Activated T-cell treated with anti-CD3 and anti-CD28 coated beads, Interleukin-2, amount 50 U/mL, for 4 hours (primary cell): ENCODE results near the gene UAP1L1. TPM values are rescaled to one million over a fixed set of nuclear protein-coding genes. Genes with fewer than 3 reads are reported as not detected.

ENCODE experiments used
- ATAC-seq, 2 donors: fragments of 200-7000 bp; cut with Tn5 transposase; one replicate each; pipeline ENCODE4 v1.10.0; 2021
- DNase-seq: peaks from one replicate; pipeline ENCODE4 v3.0.0-alpha.2; 2020
- H3K27me3 Mint-ChIP-seq: one replicate; pipeline ENCODE4 v1.8.0; 2021; ENCODE audit warnings: low read depth, mixed read lengths
- H3K36me3 Mint-ChIP-seq: one replicate; pipeline ENCODE4 v1.8.0; 2022; ENCODE audit warnings: mixed read lengths; ENCODE audit not compliant: insufficient read depth
- H3K4me1 Mint-ChIP-seq: one replicate; pipeline ENCODE4 v1.8.0; 2021; ENCODE audit warnings: low read depth, mixed read lengths
- H3K4me3 Mint-ChIP-seq: one replicate; pipeline ENCODE4 v1.8.0; 2021; ENCODE audit warnings: mild to moderate bottlenecking, moderate library complexity, mixed read lengths
- H3K9me3 Mint-ChIP-seq: one replicate; pipeline ENCODE4 v1.8.0; 2021; ENCODE audit warnings: mixed read lengths
- total RNA-seq, 3 donors: library from RNA; stranded (reverse); gene quantifications; one replicate each; pipeline ENCODE4 v1.2.1, GENCODE V29; 2021

The UAP1L1 gene
- total RNA-seq, 3 donors from 2014 or later: 5.6 to 8.4 (median 7.8) TPM

- Mint-ChIP-seq H3K9me3 (no peaks in the 10 kb centered on the region), H3K4me3 (peak overlapping the region; percentile 92), H3K27me3 (peaks cover 3% of the 10 kb centered on the region), H3K36me3 (peaks cover 2% of the 10 kb centered on the region), H3K4me1 (peaks cover 27% of the 10 kb centered on the region)
- DNase-seq (no peak), ATAC-seq (no peak)
Measured at GRCh38 chr9:137128158-137128861, 51.0 kb downstream of the UAP1L1 start.

GRCh38 chr9:137128862-137129455 lies 51.6 kb downstream of the UAP1L1 start:
- DNase-seq (no peak), ATAC-seq (peak; percentile 2 to 4)
- Mint-ChIP-seq H3K27me3 (peaks cover 6% of the 10 kb centered on the region), H3K4me3 (peak overlapping the region; percentile 92), H3K4me1 (peaks cover 27% of the 10 kb centered on the region), H3K9me3 (no peaks in the 10 kb centered on the region), H3K36me3 (peaks cover 2% of the 10 kb centered on the region)

GRCh38 chr9:137129456-137130175 lies 52.3 kb downstream of the UAP1L1 start:
- DNase-seq (peak; percentile 84), ATAC-seq (peak; percentile 97 to 98)
- H3K4me1 Mint-ChIP-seq: peaks cover 27% of the 10 kb centered on the region
- peaks cover 13% of the 10 kb centered on the region for H3K27me3 Mint-ChIP-seq
- H3K36me3 Mint-ChIP-seq: peaks cover 2% of the 10 kb centered on the region
- peak overlapping the region; percentile 92 for H3K4me3 Mint-ChIP-seq
- no peaks in the 10 kb centered on the region for H3K9me3 Mint-ChIP-seq

GRCh38 chr9:137130176-137130755 lies 52.9 kb downstream of the UAP1L1 start:
- Mint-ChIP-seq H3K9me3 (no peaks in the 10 kb centered on the region), H3K4me1 (peaks cover 27% of the 10 kb centered on the region), H3K4me3 (peak overlapping the region; percentile 76), H3K27me3 (peaks cover 15% of the 10 kb centered on the region), H3K36me3 (peaks cover 2% of the 10 kb centered on the region)
- DNase-seq (no peak), ATAC-seq (peak; percentile 2)

Other genes starting within 250 kb of the UAP1L1 start
- 1 to 10 TPM; 1.5 to 2.2 (median 1.7) TPM for gene AJM1, start 235.0 kb upstream of the UAP1L1 start, total RNA-seq
- 100 to 1,000 TPM; 112 to 120 (median 119) TPM for gene PHPT1, start 228.1 kb upstream of the UAP1L1 start, total RNA-seq
- 10 to 100 TPM; 10.7 to 13.9 (median 11.0) TPM for gene MAMDC4, start 225.2 kb upstream of the UAP1L1 start, total RNA-seq
- 100 to 1,000 TPM; 330 to 366 (median 351) TPM for gene EDF1, start 211.2 kb upstream of the UAP1L1 start, total RNA-seq
- 10 to 100 TPM; 64.3 to 73.4 (median 68.8) TPM for gene TRAF2, start 191.0 kb upstream of the UAP1L1 start, total RNA-seq
- gene FBXW5, start 132.8 kb upstream of the UAP1L1 start, total RNA-seq: 100 to 1,000 TPM in 1 of 3 donors, 10 to 100 TPM in 2; 84.0 to 112 (median 95.3) TPM
- gene C8G, start 132.3 kb upstream of the UAP1L1 start, total RNA-seq: 1 to 10 TPM in 2 of 3 donors, under 1 TPM in 1; 0.94 to 1.4 (median 1.2) TPM
- gene LCN12, start 125.2 kb upstream of the UAP1L1 start, total RNA-seq: 1 to 10 TPM in 1 of 3 donors, under 1 TPM in 2; 0.49 to 1.2 (median 0.58) TPM
- under 1 TPM in 2 of 3 donors, not detected in 1; 0.30 to 0.51 TPM for gene PTGDS, start 100.0 kb upstream of the UAP1L1 start, total RNA-seq
- gene LCNL1, start 94.5 kb upstream of the UAP1L1 start, total RNA-seq: not detected
- gene PAXX, start 85.1 kb upstream of the UAP1L1 start, total RNA-seq: 100 to 1,000 TPM; 106 to 126 (median 123) TPM
- under 1 TPM in 2 of 3 donors, not detected in 1; 0.18 to 0.54 TPM for gene CLIC3, start 80.9 kb upstream of the UAP1L1 start, total RNA-seq
- gene ABCA2, start 49.3 kb upstream of the UAP1L1 start, total RNA-seq: 10 to 100 TPM in 2 of 3 donors, 1 to 10 TPM in 1; 9.1 to 15.3 (median 14.3) TPM
- gene FUT7, start 45.4 kb upstream of the UAP1L1 start, total RNA-seq: 1 to 10 TPM in 1 of 3 donors, under 1 TPM in 2; 0.74 to 2.4 (median 0.81) TPM
- 10 to 100 TPM; 15.1 to 33.0 (median 23.2) TPM for gene NPDC1, start 31.3 kb upstream of the UAP1L1 start, total RNA-seq
- gene ENTPD2, start 23.5 kb upstream of the UAP1L1 start, total RNA-seq: under 1 TPM in 1 of 3 donors, not detected in 2; 0.34 TPM
- gene SAPCD2, start 7.0 kb upstream of the UAP1L1 start, total RNA-seq: 1 to 10 TPM; 3.6 to 5.5 (median 4.6) TPM
- 10 to 100 TPM; 30.7 to 34.0 (median 33.5) TPM for gene MAN1B1, start 9.5 kb downstream of the UAP1L1 start, total RNA-seq
- gene DPP7, start 37.2 kb downstream of the UAP1L1 start, total RNA-seq: 100 to 1,000 TPM; 352 to 394 (median 392) TPM
- under 1 TPM in 2 of 3 donors, not detected in 1; 0.13 to 0.26 TPM for gene GRIN1, start 61.6 kb downstream of the UAP1L1 start, total RNA-seq
- under 1 TPM in 1 of 3 donors, not detected in 2; 0.18 TPM for gene LRRC26, start 92.5 kb downstream of the UAP1L1 start, total RNA-seq
- gene TMEM210, start 94.5 kb downstream of the UAP1L1 start, total RNA-seq: not detected
- gene ANAPC2, start 111.0 kb downstream of the UAP1L1 start, total RNA-seq: 10 to 100 TPM; 71.9 to 86.3 (median 73.3) TPM
- gene SSNA1, start 111.2 kb downstream of the UAP1L1 start, total RNA-seq: 100 to 1,000 TPM; 144 to 156 (median 150) TPM
- gene TPRN, start 123.2 kb downstream of the UAP1L1 start, total RNA-seq: 10 to 100 TPM; 15.4 to 15.6 (median 15.5) TPM
- 10 to 100 TPM; 42.3 to 45.1 (median 44.4) TPM for gene TMEM203, start 128.1 kb downstream of the UAP1L1 start, total RNA-seq
- gene NDOR1, start 128.2 kb downstream of the UAP1L1 start, total RNA-seq: 10 to 100 TPM; 45.2 to 53.7 (median 50.5) TPM
- gene RNF208, start 144.7 kb downstream of the UAP1L1 start, total RNA-seq: 1 to 10 TPM; 3.3 to 6.0 (median 4.4) TPM
- under 1 TPM in 2 of 3 donors, not detected in 1; 0.46 to 0.50 TPM for gene CYSRT1, start 147.7 kb downstream of the UAP1L1 start, total RNA-seq
- not detected for gene RNF224, start 150.0 kb downstream of the UAP1L1 start, total RNA-seq
- gene SLC34A3, start 153.4 kb downstream of the UAP1L1 start, total RNA-seq: not detected
- gene TUBB4B, start 163.8 kb downstream of the UAP1L1 start, total RNA-seq: 100 to 1,000 TPM; 345 to 383 (median 380) TPM
- not detected for gene STPG3, start 173.8 kb downstream of the UAP1L1 start, total RNA-seq
- 10 to 100 TPM; 72.0 to 81.1 (median 73.5) TPM for gene NELFB, start 177.8 kb downstream of the UAP1L1 start, total RNA-seq
- gene TOR4A, start 200.2 kb downstream of the UAP1L1 start, total RNA-seq: 1 to 10 TPM; 3.2 to 4.0 (median 3.6) TPM
- gene NRARP, start 224.8 kb downstream of the UAP1L1 start, total RNA-seq: 10 to 100 TPM in 2 of 3 donors, 1 to 10 TPM in 1; 7.6 to 15.6 (median 11.6) TPM